Cerebellar cortex (tissue), 1 donor: Measurements from ENCODE around the gene DHRS3.

Source experiments
- DNase-seq: peaks from one replicate; pipeline ENCODE4 v3.0.0-alpha.2; 2015; ENCODE audit warnings: low spot score

Gene DHRS3

DNA sequence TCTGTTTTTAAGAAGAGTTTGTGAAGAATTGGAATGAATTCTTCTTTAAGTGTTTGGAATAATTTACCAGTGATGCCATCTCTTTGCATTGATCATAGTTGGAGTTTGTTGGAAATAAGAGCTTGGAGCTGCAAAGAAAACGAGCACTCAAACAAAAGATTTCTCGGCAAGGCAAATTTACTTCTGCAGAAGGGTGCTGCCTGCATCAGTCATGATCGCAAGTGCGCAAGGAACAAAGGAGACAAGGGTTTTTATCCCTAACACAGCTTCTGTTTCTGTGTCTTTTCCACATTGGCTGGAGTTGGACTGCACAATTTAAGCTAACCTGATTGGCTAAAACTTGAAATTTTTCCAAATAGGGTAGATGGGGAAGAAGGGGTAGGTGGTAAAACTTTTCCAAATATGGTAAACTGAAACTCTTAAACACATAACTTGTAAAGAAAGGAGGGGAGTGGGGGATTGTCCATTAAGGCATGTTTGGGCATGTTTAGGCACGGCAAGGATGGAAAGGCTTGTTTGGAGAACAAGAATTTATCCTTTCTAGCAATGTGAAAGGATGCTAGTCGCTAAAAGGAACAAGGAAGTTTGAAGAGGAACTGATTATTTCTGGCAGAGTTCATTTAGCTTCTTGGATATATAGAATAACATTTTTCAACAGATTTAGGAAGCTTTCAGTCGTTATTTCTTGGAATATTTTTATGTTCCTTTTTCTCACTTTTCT is 22.4 kb upstream of the DHRS3 start:
- no peak for DNase-seq

DNA sequence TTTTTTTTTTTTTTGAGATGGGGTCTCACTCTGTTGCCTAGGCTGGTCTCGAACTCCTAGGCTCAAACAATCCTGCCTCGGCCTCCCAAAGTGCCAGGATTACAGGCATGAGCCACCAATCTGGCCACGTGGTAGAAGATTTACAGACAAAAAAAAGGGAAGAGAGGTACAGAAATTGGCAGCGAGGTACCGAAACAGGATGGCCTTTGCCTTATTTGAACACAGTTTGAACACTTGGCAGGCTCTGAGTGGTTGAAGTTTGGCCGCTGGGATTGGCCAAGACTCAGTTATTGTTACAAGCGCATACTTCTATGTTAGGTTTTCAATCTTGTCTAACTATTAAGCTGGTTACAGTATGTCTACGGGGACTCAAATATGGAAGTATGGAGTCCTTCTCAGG is 19.7 kb upstream of the DHRS3 start:
- no peak for DNase-seq

DNA sequence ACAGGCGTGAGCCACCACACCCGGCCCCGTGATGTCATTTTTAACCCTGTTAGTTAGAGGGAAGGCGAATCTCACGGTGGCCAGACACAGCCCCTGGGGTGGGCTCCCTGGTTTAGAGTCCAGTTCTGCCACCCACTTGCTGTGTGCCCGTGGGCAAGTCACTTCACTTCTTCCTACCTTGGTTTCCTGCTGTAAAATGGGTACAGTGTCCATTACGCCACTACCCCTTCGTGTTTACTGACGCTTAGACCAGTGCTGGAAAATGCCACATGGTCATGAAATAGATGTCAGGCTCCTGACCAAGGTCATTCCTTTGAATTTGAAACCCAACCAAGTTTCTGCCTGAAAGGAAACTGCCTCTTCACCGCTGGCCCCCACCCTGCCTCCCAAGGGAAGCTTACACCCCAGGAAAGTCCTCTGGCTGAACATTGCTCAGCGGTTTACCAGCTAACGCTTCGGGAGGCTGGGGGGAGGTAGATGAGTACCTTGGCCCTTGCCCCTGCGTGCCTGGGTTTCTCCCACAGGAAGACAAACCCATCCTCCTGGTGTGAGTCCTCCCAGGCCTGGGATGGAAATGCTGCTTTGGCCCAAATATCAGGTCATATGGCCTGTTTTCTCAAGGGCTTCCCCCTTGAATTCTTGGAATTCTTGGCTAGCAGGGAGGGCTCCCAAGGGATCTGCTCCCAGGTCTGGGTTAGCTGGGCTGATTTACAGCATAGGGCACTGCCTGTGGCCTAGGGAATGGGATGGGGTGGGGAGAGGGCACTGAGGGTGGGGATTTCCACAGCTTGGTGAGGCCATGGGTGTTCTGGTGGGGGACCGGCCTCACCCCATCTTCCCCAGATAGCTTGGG is 18.3 kb upstream of the DHRS3 start:
- no peak for DNase-seq

DNA sequence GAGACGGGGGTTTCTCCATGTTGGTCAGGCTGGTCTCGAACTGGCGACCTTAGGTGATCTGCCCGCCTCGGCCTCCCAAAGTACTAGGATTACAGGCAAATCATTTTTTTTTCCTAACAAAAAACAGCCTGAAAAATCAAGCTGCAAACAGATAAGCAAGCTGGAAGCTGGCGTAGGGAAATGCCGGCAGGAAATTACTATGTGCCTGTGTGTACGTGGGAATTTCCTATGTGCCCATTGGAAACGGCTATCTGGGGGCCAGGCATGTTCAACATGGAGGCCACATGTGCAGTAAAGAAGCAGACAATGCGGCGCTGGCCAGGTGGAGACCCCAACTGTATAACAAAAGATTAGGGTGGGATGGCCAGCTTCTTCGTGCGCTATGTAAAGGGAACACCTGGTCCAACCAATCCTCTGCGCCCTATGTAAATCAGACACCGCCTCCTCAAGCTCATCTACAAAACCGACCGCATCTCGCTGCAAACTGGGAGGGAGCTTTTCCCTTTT is 16.7 kb upstream of the DHRS3 start:
- DNase-seq = no peak

DNA sequence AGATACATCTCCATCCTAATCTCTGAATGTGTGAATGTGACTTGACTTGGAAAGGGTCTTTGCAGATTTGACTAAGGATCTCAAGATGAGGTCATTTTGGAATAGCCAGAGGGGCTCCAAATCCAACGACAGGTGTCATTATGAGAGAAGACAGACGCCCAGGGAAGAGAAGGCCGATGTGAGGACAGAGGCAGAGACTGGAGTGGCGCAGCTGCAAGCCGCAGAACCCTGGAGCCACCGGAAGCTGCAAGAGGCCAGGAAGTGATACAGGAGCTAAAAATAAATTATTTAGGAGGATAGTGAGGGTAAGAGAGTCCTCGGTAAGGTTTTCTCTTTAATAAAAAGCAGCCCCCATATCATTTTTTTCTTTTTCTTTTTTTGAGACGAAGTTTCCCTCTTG is 16.1 kb upstream of the DHRS3 start:
- DNase-seq = no peak

DNA sequence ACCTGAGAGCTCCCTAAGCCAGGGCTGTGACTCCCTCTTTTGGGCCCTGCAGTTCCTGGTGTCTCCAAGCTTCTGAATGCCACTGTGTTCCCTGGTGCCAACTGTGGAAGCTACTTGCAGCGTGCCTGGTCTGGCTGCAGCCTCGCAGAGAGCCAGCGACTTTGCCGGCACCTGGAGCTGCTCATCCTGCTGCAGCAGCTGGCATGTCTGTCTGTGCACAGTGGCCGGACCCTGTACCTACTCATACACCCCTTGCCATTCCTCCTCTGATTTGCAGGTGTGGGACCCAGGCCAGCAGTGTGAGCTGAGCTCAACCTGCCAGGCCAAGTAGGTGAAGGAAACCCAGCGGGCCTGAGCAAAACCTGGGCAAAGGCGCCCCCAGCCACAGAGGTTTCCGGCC is 13.6 kb upstream of the DHRS3 start:
- no peak for DNase-seq

DNA sequence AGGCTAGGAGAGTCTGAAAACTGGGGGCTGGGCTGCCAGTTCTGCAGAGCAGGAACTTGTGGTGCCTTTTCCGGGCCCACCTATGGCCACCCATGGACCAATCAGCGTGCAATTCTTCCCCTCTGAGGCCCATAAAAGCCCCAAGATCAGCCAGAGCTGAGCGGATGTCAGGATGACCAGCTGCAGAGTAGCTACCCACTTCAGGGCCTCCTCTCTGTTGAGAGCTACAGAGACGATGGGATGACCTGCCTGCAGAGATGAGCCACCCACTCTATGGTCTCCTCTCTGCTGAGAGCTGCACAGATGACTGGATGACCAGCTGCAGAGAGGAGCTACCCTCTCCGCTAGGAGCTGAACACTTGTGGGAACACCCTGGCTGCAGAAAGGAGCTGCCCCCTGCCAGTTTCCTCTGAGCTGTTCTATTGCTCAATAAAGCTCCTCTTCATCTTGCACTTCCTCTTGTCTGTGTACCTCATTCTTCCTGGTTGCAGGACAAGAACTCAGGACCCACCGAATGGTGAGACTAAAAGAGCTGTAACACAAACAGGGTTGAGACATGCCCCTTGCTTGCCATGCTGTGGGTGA is 13.0 kb upstream of the DHRS3 start:
- no peak for DNase-seq

DNA sequence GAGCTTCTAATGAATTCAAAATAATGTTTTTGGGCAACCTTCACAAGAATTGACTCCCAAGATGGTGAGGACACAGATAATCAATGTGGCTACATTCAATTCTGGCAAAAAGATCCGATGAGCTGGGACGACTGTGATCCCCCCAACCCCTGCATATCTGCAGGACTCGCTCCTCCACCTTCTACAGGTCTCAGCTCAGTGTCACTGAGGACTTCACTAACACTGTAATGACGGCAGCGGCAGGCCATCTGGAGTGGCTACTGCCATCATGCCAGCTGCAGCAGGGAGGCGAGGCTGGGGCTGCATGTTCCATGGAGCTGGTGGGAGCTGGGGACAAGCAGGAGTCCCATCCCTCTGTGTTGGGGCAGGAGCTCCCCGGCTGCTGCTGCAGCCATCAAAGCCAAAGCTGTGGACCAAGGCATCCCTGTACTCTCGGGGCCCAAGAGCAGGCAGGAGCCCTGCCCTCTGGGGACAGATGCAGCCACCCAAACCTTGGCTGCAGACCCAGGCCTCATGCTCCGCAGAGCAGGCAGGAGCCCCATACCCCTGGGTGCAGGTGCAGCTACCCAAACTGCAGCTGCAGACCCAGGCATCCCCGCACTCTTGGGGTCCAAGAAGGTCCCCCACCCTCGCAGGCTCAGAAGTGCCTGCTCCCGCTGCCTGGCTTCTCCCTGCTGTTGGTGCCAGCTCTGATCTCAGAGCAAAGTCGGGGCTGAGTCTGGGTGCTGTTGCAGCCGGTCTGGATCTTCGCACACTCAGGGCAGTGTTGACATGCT is 12.2 kb upstream of the DHRS3 start:
- no peak for DNase-seq

DNA sequence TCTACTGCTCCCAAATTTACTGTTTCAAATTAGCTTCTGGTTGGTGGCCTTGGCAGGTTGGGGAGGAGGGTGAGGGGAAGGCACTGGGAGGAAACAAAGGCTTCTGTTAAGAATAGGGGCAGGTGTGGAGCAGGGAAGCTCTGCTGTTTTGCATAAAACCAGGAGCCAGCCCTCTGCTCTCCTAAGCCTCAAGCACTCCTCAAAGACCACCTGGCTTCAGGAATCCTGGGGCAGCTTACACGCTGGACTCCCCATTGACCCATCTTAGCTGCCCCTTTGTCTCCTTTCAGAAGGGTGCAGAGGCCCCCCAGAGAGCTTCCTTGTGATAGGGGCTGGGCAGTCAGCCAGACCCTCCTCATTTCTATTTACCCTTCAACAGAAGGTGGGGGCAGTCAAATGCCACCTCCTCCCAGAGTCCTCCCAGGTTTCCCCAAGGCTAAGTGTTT is 11.5 kb upstream of the DHRS3 start:
- DNase-seq = no peak

DNA sequence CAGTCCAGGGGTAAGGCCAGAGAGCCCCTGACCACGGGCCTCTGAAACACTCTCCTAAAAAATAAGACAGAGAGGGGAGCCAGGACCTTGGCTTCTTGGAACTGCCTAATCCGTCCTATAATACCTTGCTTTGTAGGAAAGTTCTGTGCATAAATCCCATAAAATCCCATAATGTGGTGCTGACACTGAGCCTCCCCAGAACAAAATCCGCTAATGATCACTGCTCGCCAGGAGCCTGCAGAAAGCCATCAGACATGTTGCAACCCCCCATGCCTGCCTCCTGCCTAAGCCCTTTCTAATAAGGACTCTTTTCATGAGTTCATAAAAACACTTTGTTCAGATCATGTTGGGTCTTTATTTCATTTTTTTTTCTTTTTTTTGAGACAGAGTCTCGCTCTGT is 9.3 kb upstream of the DHRS3 start:
- DNase-seq = no peak

DNA sequence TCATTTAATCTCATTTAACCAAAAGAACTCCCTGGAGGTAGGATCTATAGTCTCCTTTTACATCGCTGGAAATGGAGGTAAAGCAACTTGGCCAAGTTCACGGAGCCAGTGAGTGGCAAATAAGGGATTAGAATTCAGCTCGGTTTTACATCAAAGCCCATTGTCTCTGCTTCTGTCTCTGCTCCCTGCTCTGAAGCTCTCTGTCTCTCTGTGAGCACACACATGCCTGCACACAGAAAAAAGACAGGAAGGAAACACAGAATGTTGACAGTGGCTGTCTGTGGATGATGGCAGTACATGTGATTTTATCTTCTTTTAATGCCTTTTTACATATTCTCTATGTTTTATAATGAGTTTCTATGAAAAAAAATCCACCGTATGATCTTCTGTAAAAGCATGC is 8.9 kb upstream of the DHRS3 start:
- DNase-seq = no peak

DNA sequence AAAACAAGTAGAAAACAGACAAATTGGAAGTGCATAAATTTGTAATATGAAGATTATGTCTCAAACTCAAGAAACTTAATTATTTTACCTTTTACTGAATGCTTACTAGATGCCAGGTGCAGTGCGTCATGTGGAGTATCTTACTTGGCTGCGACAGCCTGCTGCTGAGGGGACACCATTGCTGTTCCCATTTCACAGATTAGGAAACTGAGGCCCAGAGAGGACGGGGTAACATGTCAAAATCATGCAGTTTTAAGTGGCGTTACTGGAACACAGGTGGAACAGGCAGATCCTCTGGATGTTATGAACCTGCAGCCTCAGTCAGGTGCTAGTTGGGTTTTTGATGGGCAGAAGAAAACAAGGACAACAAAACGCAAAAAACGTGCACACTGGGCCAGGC is 7.3 kb upstream of the DHRS3 start:
- DNase-seq = no peak

DNA sequence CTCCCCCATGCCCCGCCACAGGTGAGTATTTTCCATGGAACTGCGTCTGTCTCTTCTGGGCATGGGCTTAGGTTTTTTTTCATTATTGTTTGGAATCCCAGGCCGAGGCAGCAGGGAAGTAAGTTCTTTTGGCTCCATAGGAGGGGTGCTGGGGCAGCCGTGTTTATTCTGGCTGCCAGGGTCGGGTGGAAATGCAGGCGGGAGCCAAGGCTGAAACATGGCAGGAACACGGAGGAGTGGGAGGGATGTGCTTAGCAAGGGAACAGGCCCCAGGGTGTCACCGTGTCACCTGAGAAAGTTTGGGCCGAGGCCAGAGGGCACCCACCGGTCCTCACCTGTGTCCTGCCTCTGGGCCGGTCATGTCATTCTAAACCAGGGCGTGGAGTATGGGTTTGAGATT is 4.5 kb upstream of the DHRS3 start:
- DNase-seq = no peak

DNA sequence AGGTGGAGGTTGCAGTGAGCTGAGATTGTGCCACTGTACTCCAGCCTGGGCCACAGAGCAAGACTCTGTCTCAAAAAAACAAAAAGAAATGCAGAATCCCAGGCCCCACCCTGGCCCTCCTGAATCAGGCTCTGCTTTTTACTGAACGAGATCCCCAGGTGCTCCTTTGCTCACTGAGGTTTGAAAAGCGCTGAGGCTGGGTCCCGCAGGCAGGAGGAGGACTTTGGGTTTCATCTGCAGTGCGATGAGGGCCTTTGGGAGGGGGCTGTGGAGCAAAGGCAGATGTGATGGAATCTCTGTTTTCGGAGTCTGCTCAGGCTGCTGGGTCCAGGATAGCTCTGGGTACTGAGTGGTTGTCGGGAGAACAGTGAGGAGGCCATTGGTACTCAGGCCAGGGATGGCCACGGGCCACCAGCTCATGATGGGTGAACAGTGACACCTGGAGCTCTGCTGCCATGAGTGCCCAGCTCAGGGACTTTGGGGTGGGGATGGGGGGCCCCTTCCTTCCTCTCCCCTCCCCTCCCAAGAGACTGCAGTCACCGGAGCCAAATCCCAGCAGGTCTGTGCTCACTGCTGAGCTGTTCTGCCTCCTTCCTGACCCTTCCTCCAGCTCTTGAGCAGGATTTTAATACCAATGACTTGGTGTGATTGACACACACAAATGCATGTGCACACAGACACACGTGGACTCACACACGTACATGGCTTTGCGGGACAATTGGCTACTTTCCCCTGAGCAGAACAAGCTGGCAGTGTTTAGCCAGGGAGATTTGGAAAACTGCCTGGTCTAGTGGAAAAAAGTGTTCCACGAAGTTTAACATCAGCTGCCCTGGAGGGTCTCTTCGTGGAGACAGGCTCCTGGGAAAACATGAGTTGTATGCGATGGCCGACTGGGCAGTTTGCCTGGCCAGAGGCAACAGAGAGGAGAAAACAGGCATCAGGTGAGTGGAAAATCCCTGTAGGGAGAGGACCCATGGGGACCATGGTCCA is 3.6 kb upstream of the DHRS3 start:
- DNase-seq = no peak

DNA sequence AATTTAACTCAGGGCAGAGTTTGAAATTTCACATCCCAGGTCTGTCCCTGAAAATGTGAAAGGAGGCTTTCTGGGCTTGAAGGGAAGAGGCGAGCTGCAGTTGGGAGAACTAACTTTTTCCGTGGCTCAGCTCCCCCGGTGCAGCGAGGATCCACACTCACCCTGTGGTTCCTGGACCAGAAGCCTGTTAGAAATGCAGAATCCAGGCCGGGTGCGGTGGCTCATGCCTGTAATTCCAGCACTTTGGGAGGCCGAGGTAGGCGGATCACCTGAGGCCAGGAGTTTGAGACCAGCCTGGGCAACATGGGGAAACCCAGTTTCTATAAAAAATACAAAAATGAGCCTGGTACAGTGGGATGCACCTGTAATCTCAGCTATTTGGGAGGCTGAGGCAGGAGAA is 2.9 kb upstream of the DHRS3 start:
- no peak for DNase-seq

DNA sequence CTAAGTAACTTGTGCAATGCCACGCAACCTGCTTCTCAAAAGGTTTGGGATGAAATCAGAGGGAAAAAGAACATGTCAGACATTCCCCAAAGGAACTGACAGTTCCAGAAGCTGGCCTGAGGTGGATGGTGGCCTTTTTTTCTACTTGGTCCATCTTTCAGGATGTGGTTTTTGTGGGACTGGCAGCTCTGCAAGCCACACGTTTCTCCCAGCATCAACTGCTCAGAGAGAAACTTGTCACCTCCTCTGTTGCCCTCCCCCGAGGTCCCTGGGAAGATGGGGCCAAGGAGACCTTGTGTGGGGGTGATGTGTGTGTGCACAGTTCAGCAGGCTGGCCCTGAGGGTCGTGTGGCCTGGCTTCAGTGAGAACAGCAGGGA is 2.5 kb upstream of the DHRS3 start:
- no peak for DNase-seq

DNA sequence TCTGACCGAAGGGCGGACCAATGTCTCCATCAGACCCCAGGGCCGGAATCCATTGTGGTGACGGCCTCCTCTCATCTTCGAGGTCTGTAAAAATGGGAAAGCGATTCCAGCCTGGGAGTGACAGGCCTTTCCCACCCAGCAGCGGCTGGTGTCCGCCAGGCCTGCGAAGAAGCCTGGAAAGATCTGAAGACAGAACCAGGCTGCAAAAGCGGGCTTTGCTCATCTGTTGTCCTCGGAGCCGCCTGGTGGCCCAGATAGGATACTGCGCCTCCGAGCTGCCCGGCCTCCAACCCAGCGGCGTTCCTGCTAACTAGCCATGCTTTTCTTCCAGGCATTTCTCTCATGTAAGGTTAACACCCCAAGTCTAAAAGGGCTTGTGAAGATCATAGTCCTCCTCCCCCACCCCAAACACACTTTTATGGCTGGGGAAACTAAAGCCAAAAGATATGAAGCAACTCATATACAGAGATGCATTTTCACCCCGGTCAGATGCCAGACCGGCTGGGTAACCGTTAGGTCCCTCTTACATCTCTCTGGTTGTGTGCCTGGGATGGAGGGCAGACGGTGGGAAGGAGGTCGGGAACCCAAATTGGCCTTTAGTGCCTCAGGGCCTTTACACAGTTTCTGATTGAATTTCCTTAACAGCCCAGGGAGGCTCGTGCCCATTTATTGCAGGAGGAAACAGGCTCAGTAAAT is 1.9 kb upstream of the DHRS3 start:
- DNase-seq = peak; percentile 77

DNA sequence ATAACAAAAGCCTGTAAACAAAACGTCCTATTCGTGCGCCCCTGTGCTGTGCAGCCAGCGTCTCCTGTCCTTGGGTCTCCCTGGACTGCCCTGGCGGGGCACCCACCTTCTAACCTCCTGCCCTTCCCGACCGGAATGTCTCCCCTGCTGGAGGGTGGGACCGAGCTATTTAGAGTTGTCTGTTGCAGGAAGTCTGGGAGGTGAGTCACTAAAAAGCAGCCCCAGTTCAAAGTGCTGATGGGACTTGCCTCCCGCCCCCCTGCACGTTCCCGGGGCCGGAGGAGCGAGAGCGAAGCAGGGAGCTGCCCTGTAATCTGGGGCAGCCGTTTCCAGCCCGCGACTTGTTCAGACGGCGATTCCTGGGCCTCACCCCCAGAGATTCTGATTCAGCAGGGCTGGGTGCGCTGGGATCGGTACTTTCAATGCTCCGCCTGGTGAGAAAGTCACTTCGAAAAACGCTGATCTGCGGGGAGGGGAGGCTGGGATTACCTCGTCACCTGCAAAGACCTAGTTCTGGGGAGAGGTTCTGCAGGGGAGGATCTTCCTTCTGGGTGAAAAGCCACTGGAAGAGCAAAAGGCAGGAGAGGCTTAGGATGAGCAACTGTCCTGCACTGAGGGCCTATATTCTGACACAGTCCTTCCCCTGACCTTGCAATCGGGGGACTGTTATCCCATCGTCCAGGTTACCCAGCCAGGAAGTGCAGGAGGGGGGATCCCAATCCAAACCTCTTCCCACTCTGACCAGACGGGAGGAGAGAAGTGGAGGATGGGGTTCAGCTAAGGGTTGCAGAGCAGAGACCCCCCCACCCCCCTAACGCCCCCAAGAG is 1.2 kb upstream of the DHRS3 start:
- peak; percentile 19 for DNase-seq

DNA sequence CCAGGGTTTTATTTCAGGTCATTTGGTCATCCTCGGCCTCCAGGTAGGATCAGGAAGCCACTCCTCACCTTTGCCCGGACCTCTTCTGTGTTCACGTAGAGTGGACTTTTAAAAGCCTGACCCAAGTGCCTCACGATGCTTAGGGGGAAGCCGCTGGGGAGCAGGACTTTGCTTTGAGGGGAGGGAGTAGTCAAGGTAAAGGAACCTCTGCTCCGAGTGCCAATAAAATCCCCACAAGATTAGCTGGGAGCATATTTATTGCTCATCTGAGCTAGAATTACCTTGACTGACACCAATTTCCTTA is 603 bp upstream of the DHRS3 start:
- DNase-seq = no peak

DNA sequence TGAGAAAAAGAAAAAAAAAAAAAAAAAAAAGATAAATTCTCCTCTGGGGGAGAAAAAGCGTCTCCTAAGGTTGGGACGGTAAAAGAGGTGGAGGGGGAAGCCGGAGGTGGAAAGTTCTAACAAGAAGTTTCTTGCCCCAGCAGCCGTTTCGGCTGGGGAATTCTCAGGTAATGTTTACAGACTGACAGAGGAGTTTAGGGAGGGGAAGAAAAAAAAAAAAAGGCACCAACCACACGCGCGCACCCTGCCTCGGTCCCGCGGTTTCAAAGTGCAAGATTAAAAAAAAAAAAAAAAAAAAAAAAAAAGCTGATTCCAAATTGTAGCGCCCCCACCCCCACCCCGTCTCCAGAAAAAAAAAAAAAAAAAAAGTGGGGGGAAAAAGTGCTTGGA is 504 bp downstream of the DHRS3 start:
- DNase-seq = no peak
